Stimulated activated CD8-positive, alpha-beta memory T cell treated with anti-CD3 and anti-CD28 coated beads, Interleukin-15, amount 100 ng/mL, for 48 hours (primary cell): ENCODE results near the gene UBE2B.
A peak's percentile ranks its signal among the peaks of the same experiment; 100 is the strongest.
"Not testable (repeated sequence)": the region's sequence is repeated elsewhere in the genome, so short reads cannot be mapped to it uniquely, and the experiment has no call there.

Experiments
- DNase-seq, 2 donors: peaks; one replicate each; pipeline ENCODE4 v3.0.0-alpha.2; 2020; ENCODE audit warnings: low read depth in 2 of 2

UBE2B gene

DNA sequence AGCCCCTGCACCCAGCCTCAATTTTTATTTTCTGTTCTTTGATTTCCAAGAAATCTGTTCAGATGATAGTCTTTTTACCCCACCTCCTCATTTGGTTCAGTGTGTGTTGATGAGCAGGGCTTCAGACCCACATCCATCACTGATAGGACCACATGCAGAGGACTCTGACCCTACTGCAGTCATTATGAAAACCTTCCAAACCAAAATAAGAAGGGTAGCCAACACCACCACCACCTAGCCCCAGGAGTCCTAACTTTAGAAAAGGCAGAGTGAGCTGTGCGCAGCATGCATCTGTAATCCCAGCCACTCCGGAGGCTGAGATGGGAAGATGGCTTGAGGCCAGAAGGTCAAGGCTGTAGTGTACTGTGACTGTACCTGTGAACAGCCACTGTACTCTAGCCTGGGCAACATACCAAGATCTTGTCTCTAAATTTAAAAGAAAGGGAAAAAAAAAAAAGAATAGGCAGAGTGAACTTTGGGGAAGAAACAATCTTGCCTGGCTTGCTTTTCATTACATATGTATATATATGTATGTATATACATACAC, 27.3 kb downstream of the UBE2B start:
- no peak for DNase-seq

DNA sequence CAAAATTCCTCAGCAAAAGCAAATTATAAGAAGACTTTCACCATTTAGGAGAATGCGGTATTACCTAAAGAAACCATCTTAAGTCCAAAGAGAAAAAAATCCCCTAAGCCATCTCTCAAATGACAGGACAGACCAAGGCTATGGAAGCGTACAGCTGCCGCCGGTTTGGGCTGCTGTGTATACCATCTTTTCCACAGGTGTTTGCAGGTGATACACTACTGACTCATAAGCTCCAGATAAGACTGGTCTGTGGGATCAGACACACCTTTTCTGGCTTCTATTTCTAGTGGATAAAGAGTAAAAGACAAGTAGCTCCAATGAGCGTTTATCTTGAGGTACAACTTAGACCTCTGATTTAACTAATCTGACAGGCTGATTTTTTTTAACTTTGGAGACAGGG, 32.6 kb downstream of the UBE2B start:
- no peak for DNase-seq

DNA sequence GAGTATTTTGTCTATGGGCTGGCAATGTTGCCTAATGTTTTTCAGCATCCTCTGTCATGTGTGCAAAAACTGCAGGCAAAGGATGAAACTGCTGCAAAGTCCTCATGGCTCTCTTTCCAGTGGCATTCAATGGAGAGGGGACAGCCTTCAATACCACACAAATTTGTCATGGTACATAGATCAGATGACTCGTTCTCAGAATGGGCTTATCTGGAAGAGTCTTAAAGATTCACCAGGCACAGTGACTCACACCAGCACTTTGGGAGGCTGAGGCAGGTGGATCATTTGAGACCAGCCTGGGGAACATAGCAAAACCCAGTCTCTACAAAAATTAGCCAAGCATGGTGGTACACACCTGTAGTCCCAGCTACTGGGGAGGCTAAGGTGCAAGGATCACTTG, 35.0 kb downstream of the UBE2B start:
- peak in 1 of 2 donors; percentile 3 for DNase-seq

DNA sequence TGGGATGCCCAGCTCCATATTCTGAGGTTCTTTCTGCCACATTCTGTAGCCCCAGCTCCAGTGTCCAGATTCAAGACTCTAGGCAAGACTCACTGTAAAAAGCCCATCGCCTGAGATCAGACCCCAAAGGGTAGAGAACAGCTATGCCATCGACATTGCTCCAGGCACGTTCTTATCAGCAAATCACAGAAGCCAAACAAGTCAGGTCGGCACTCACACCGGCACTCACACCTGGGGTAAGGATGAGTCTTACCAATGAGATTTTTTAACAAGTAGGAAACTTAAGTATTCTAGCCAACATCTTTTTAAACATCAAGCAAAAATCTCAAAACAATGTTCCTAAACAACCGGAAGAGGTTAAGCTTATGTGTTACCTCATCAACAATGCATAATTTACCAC, 38.0 kb downstream of the UBE2B start:
- no peak for DNase-seq

DNA sequence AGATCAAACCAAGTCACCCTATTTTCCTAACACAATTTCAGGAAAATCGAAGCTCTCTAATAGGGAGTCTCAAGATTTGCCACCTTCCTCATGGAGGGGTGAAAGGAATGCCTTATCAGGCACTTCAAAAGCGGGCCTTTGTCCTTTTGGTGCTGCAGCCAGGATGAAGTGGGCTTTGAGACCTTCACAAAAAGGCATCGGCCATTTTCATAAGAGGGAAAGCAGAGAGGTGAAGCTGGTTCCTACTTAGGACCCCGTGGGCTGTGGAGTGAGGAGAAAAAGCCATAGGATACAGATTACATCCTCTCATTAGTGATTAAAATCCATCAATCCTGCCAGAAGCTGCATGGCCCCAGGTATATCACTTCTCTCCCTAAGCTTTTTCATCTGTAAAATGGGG, 39.5 kb downstream of the UBE2B start:
- no peak for DNase-seq

DNA sequence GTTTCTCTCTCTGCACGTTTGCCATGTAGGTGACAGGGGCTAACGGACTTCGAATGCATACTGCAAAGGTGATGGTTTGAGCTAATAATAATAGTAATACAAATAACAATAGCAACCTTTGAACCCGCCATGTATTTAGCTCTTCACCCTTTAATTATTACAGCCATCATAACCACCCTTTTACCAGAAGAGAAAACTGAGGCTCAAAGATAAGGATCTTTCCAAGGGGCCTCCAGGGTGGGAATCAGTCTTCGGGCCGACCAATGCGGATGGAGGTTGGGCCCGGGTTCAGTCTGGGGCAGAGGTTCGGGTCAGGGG, 39.8 kb downstream of the UBE2B start:
- no peak for DNase-seq

DNA sequence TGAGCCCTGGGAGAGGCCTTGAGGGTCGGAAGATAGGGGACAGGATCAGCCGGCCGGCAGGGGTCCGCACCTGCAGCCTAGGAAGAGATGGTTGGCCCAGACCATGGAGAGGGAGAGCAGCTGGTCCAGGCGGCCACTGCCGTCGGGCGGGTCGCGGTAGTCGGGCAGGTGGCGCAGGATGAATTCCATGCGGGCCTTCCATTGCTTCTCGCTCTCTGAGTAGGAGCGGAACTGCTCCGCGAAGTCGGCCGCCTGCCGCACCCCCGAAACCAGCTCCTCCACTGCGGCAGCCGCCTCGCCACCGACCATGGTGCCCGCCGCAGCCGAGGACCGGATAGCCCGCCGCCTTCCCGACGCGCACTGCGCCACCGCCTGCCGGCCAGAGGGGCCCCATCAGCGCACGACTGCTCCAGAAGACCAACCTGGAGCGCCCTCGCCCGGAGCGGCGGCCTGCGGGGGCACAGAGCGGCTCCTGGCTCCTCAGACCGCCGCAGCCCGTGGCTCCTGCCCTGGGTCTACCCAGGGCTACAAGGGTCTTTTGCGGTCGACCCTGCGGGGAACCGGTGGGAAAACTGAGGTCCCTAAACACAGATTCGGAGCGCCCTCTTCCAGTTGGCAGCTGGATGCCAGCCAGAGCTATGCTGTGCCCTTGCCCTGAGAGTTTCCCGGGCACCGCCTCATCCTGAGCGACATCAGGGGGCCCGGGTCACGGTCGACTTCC, 40.3 kb downstream of the UBE2B start, which contains the start of gene CDKN2AIPNL:
CDKN2AIPNL (minus strand) TSS at position 336 of the 721 bp plus-strand sequence; CDS start at position 309, 27 bp downstream.
- peak; percentile 86 for DNase-seq

DNA sequence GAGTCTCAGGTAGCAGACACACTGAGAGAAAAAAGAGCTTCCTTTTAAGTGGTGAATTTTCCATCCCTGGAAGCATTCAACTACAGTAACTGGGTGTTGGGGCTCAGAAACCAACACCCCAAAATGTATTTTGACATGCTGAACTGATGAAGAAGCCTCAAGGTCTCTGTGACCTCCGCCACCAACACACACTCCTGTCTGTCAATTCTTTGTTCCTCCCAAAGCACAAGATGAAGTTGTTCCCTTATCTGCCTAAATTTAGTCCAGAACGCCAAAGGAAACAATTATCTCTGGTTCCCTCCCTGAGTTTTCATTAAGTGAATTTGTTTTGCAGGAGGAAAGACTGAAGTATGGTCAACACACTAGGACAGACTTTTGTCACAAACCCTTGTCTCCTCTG, 41.7 kb downstream of the UBE2B start:
- no peak for DNase-seq

DNA sequence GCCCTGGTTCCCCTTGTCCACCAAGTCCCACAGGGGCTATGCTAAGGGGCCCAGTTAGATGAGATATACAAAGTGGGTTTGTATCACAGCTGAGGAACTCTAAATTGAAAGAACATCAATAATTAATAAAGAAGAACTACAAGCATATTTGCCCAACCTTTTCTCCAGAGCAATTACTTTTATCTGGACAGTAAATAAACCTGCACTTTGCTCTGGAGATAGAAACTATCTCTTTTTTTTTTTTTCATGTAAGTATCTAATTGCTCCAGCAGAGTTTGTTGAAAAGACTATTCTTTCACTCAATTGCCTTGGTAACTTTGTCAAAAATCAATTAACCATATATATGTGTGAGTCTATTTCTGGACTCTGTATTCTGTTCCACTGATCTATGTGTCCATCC, 46.3 kb downstream of the UBE2B start:
- no peak for DNase-seq

DNA sequence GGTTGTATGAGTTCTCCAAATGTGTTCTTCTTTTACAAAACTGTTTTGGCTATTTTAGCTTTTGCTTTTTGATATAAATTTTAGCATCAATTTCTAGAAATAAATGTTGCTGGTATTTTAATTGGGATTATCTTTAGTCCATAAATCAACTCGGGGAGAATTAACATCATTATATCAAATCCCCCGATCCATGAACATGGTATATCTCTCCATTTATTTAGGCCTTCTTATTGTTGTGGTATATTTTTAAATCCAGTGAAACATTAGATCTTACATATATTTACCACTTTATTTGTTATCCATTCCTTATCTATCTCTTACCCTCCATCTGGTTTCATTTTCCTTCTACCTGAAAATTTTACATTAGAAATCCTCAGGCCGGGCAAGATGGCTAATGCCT, 47.6 kb downstream of the UBE2B start:
- DNase-seq = no peak

DNA sequence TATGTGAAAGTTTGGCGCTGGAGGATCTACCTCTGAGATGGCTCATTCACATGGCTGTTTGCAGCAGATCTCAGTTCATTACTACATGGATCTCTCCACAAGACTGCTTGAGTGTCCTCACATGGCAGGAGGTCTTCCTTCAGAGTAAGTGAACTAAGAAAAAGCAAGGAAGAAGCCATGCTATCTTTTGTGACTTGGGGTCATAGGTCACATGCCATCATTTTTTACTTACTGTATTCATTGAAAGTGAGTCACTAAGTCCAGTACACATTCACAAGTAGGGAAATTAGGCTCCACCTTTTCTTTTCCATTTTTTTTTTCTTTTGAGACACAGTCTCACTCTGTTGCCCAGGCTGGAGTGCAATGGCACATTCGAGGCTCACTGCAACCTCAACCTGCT, 49.0 kb downstream of the UBE2B start:
- no peak for DNase-seq

DNA sequence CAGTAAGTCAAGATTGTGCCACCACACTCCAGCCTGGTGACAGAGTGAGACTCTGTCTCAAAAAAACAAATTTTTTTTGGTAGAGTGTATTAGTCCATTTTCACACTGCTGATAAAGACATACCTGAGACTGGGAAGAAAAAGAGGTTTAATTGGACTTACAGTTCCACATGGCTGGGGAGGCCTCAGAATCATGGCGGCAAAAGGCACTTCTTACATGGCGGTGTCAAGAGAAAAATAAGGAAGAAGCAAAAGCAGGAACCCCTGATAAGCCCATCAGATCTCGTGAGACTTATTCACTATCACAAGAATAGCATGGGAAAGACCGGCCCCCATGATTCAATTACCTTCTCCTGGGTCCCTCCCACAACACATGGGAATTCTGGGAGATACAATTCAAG, 49.7 kb downstream of the UBE2B start:
- DNase-seq = not testable (repeated sequence)

DNA sequence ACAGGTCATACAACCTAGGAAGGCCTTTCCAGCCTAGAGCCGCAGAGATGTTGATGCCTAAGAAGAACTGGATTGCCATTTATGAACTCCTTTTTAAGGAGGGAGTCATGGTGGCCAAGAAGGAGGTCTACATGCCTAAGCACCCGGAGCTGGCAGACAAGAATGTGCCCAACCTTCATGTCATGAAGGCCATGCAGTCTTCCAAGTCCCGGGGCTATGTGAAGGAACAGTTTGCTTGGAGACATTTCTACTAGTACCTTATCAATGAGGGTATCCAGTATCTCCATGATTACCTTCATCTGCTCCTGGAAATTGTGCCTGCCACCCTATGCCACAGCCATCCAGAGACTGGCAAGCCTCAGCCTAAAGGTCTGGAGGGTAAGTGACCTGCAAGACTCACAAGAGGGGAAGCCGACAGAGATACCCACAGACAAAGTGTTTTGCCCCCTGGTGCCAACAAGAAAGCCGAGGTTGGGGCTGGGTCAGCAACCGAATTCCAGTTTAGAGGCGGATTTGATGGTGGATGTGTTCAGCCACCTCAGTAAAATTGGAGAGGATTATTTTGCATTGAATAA, 51.5 kb downstream of the UBE2B start:
- no peak for DNase-seq

DNA sequence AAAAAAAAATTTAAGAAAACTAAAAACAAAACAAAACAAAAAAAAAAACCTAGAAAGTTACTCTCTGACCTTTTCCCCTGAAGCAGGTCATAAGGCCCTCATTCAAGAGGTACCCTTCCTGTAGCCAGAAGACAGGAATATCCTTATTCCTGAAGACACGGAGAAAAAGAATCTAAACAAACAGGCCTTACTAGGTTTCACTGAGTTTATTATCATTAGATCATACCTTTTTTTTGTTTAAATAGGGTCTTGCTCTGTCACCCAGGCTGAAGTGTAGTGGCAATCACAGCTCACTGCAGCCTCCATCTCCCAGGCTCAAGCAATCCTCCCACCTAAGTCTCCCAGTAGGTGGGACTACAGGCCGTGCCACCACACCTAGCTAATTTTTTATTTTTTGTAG, 52.0 kb downstream of the UBE2B start:
- DNase-seq = no peak

DNA sequence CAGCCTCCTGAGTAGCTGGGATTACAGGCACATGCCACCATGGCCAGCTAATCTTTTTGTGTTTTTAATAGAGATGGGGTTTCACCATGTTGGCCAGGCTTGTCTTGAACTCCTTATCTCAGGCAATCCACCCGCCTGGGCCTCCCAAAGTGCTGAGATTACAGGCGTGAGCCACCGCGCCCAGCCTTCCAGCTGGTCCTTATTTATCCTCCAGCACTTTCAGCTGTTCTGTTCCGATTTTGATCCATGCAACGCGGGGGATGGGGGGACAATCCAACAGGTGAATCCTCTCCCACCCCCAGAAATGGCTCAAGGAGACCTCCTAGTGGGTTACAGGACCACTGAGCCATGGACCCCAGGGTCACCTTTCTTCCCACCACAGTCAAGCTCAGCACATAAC, 55.0 kb downstream of the UBE2B start:
- no peak for DNase-seq

DNA sequence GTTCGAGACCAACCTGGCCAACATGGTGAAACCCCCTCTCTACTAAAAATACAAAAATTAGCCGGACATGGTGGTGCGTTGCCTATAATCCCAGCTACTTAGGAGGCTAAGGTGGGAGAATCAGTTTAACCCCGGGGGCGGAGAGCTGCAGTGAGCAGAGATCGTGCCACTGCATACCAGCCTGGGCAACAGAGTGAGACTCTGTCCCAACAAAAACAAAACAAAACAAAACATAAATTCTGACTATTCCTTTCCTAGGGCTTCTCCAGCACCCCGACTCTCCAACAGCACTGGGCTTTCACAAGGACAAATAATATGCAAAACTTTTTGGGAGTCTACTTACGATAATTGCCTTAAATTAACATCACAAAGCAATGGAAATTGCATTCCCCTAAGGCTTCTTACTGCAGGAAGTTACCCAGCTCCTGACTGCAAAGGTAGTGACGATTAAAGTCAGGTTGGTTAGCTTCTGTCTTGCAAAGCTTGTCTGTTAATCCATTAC, 56.2 kb downstream of the UBE2B start:
- no peak for DNase-seq

DNA sequence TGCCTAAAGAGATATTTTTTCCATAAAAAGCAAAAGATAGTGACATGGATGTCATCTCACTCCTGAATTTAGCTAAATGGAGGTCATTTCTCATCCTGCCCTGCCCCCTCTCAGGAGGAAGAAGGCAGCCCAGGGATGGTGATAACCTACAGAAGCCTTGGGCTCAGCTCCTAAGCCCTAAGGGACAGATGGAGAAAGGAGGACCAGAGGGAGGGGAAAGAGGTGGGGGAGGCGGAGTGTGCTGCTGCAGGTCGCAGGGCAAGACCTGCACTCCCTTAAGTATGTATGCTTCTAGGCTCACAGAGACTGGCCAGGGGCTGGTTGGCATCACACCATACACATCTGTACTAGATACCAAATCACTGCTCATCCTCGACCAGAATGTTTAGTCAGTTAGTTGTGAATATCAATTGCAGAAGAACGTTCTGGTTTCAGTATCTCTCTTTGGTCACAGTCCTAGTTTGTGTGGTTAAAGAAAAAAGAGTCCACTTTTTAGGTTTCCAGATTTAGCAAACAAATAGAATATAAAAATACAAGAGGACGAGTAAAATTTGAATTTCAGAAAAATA, 58.7 kb downstream of the UBE2B start:
- no peak for DNase-seq

DNA sequence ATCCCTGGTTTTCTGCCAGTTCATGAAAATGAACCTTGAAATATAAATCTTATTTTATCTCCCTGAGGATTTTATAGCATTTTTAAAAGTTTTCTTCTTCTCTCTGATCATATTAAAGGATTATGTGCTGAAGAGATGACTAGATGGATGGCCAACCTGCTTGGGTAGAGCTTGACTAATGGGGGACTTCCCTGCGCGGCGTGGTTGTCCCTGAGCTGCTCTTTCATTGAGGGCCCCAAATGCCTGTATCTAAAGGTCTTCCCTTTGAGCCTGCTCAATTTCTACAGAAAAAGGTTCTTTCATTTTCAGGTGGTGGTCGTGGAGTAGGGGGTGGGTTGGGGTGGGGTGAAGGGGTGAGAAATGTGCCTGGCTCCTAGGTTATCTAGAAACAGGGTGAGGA, 60.8 kb downstream of the UBE2B start:
- peak; percentile 17 to 24 for DNase-seq

DNA sequence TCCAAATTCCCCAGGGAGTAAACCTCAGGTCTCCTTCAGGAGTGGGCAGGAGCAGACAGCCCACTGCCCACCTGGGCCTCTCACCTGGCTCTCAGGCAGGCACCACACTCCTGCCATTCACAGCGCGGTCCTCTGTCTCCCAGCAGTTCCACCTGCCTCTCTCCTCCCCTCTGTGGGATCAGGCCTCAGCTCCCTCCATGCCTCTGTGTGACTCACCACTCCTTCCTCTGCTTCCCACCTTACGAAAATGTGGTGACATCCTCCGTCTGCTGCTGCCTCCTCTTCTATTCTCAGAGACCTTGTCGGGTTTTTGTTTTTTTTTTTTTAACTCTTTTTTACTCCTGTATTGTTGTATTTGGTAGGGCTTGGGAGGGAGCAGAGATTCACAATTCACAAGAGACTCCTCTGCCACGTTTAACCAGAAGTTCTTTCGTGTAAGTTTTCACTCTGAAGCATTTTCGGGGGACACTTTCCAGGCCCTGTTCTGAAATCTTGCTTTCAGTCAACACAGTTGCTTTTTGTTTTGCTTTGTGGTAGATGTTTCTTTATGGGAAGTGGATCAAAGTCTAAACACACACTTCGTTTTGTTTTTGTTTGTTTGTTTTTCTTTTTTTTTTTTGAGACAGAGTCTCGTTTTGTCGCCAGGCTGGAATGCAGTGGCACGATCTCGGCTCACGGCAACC, 61.4 kb downstream of the UBE2B start:
- no peak for DNase-seq

DNA sequence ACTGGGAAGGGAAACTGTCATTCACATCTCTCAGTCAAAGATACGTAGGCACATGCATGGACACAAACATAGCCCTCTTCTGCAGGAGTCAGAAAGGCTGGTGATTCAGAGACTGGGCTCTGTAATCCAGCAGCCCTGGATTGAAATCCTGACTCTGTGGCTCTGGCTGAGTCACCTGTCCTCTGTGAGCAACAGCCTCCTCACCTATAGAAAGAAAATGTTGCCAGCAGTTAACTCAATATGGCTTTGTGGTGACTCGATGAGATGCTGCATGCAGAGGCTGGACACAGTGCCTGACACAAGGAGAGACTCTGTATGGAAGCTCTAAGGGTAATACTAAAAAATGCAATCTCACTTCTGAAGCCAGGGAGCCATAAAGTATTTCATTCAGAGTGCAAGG, 64.2 kb downstream of the UBE2B start:
- peak in 1 of 2 donors; percentile 32 for DNase-seq

DNA sequence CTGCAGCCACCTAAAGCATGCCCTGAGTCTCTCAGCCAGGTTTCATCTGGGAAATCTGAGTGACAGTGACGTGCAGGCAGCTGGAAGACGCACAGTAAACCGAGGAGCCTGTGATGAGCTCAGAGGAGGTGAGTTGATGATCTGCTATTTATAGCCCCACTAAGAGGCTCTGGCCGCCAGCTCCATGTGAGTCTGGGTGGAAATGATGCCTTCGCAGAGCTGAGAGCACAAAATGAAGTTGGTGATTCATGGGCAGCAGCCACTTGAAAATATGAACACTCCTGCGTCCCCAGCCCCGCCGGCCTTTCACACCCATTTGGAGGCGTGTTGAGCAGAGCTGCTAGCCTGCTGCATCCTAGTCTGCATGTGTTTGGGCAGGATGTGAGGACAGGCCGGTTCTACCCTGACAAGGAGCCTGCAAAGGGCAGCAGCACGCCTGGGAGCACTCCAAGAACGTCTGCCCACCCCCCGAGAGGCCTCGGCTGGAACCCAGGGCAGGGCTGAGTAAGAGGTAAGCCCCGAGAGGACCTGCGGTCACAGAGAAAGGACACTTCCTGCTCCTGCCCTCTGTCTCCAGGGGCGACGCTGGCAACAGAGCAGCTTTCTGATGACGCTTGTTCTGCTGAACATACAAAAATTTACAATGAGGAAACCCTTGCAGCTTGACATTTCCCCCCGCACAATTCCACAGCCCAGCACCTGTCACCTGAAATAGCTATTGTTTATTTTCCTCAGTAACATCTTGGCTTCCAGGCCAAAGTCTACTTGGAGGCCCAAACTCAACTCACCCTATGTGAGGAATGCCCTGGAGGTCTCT, 65.4 kb downstream of the UBE2B start:
- DNase-seq = peak; percentile 50 to 54
